G401 (cell line): ENCODE results near the gene SCGB1A1. TPM values are rescaled to one million over a fixed set of nuclear protein-coding genes. Genes with fewer than 3 reads are reported as not detected.
"Not testable (repeated sequence)": the region's sequence is repeated elsewhere in the genome, so short reads cannot be mapped to it uniquely, and the experiment has no call there.

Experiments used
- DNase-seq: peaks from one replicate; pipeline ENCODE4 v3.0.0-alpha.2; 2015; ENCODE audit warnings: low spot score
- in situ Hi-C: cut with HindIII; loops from 2 replicates; pipeline ENCODE4 v1.10.0; 2016; ENCODE audit warnings: low sequenced_read_pairs, mixed read lengths
- total RNA-seq: library from RNA; depleted of rRNA; stranded (reverse); fragments of >200 nt; shearing (Covaris generic); gene quantifications from 2 replicates; pipeline ENCODE4 v1.2.3, GENCODE V29; 2014; rRNA removed

Gene SCGB1A1
- not detected in 2 replicates for total RNA-seq

GRCh38 chr11:62418733-62419132 lies at the start of gene SCGB1A1:
SCGB1A1 (plus strand) TSS chr11:62419033; CDS start chr11:62419096, 63 bp downstream.
- DNase-seq: no peak
- in situ Hi-C loops: no loop called here

GRCh38 chr11:62370743-62371440 lies 47.9 kb upstream of the SCGB1A1 start:
- no peak for DNase-seq

GRCh38 chr11:62372871-62373270 lies 46.0 kb upstream of the SCGB1A1 start:
- in situ Hi-C loops: no loop called here
- DNase-seq: no peak

More at GRCh38 chr11:62370743-62371440, 47.9 kb upstream of the SCGB1A1 start:
- in situ Hi-C loops: no loop called here

- in situ Hi-C loops: no loop called here
- DNase-seq: no peak
Observed at GRCh38 chr11:62373464-62374119, 45.2 kb upstream of the SCGB1A1 start.

- in situ Hi-C loops: no loop called here
- DNase-seq: no peak
Observed at GRCh38 chr11:62374801-62375200, 44.0 kb upstream of the SCGB1A1 start.

- peak; percentile 73 for DNase-seq
- in situ Hi-C loops: not testable (repeated sequence)
Observed at GRCh38 chr11:62378459-62379063, 40.3 kb upstream of the SCGB1A1 start.

- DNase-seq, in situ Hi-C loops: not testable (repeated sequence)
Observed at GRCh38 chr11:62379586-62379985, 39.2 kb upstream of the SCGB1A1 start.

- DNase-seq: peak; percentile 80
- in situ Hi-C loops: not testable (repeated sequence)
Observed at GRCh38 chr11:62380821-62381245, 38.0 kb upstream of the SCGB1A1 start.

- DNase-seq: no peak
- in situ Hi-C loops: no loop called here
Observed at GRCh38 chr11:62383822-62384221, 35.0 kb upstream of the SCGB1A1 start.

- in situ Hi-C loops, DNase-seq: not testable (repeated sequence)
Observed at GRCh38 chr11:62386083-62386482, 32.8 kb upstream of the SCGB1A1 start.

GRCh38 chr11:62387381-62387780 lies 31.5 kb upstream of the SCGB1A1 start:
- no peak for DNase-seq
- in situ Hi-C loops: no loop called here

- DNase-seq: no peak
- in situ Hi-C loops: no loop called here
Observed at GRCh38 chr11:62388999-62389398, 29.8 kb upstream of the SCGB1A1 start.

GRCh38 chr11:62390237-62390636 lies 28.6 kb upstream of the SCGB1A1 start:
- no peak for DNase-seq
- in situ Hi-C loops: no loop called here

- in situ Hi-C loops: no loop called here
Observed at GRCh38 chr11:62390722-62391121, 28.1 kb upstream of the SCGB1A1 start.

GRCh38 chr11:62391642-62392425 lies 27.0 kb upstream of the SCGB1A1 start:
- DNase-seq: no peak
- in situ Hi-C loops: no loop called here

More at GRCh38 chr11:62390722-62391121, 28.1 kb upstream of the SCGB1A1 start:
- no peak for DNase-seq

GRCh38 chr11:62392506-62392905 lies 26.3 kb upstream of the SCGB1A1 start:
- DNase-seq: no peak
- in situ Hi-C loops: no loop called here

- no peak for DNase-seq
- in situ Hi-C loops: no loop called here
Observed at GRCh38 chr11:62393061-62393611, 25.7 kb upstream of the SCGB1A1 start.

- in situ Hi-C loops: no loop called here
- no peak for DNase-seq
Observed at GRCh38 chr11:62393735-62394134, 25.1 kb upstream of the SCGB1A1 start.
